Measurements from ENCODE around the gene KCNA10.

The KCNA10 gene

DNA sequence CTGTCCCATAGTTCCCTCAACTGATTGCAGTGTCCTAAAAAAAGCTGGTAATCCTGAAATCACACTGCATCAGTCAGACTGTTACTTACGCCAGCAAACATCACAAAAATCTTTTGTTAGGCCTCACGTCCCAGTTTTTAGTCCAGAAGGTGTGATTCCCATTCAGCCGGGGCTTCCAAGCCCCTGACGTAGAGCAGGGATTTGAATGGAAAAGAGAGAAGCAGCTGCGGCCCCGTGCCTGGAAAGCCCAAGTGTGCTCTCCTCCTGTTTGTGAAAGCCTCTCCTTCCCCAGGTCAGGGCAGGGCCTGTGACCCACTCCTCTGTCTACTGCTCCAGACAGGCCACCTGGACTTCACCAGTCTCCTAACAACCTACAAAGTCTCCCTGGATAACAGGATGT lies 20.7 kb downstream of the KCNA10 start:
- no peak for DNase-seq (ENCODE audit: low read depth in 2 of 2)

DNA sequence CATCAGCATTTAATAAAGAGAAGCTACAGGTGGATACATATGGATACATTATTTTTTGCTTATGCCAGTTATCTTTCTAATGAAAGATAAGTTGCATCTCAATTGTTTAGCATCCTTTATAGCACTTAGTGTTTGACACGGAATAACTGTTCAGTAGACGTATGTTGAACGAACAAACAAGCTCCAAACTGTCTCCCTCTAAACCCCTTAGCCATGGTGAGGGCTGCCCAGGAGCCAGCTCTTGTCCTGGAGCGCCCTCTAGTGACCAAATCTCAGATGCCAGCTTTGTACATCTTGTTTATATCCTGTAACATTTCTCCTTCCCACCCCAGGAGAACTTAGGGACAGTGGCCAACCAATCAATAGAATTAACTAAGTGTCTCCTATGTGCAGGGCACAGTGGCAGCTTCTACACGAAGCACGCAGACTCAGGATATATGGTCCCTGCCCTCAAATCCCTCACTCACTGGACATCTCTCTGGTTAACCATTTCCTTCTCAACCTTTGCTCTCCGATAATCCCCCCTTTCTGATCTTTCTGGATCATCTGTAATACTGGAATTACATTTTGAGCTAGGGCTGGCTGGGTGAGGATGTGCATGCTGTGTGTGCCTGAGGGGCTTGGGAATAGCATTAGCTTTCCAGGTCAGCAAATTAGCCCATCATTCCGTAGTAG lies 22.9 kb downstream of the KCNA10 start:
- DNase-seq (ENCODE audit: low read depth in 2 of 2): peak; percentile 47 to 68

DNA sequence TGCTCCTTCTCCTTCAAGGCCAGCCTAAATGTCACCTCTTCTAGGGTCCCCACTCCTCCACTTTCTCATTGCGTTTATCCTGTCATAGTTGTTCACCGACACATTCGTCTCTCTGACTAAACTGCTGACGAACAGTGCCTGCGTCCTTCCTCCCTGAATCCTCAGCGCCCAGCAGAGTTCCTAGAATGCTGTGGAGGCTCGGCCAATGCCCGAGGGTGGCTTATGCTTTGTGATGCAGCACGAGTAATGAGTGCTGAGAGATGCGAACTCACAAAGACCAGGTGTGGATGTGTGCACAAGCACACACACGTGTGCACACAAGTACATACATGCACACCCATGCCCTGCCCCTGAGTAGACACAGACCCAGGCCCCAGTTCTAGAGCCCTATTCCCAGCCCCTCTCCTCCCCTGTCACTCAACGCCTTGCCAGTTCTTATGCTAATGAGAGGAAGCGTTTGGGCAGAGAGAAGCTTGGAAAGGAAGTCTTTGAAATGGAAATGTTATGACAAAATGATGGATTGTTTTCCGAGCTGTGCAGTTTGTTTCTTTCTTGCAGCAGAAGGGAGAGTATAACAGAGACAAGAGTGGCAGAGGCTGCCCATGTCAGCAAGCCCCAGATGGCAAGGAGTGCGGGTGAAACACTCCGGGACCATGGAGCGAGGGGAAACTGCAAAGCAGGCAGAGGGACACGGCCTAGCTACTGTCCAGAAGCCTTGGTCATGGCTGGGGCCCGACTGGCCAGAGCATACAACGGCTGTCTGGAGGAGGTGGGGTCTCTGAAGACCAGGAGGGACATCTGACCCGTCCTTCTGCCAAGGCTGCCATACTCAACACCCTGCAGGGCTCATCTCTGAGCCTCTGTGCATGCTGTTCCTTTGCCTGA lies 24.2 kb downstream of the KCNA10 start:
- no peak for DNase-seq (ENCODE audit: low read depth in 2 of 2)

DNA sequence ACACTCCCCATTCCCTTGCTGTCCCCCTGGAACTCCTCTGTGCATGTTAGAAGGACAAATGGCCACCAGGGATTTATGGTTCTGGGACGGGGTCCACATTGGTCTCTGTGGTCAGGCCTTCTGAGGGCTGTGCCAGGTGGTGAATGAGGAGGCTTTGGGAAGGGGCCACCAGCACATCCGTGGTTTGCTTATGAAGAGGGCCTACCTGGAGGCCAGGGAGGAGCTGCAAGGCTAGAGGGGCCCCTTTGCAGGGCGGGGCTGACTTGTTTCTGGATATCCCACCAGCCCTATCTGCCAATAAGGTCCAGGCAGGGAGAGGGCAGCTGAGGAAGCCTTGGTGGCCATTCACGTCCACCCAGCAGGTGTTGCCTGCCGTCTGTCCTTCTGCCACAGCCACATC lies 24.9 kb downstream of the KCNA10 start:
- DNase-seq (ENCODE audit: low read depth in 2 of 2): no peak

DNA sequence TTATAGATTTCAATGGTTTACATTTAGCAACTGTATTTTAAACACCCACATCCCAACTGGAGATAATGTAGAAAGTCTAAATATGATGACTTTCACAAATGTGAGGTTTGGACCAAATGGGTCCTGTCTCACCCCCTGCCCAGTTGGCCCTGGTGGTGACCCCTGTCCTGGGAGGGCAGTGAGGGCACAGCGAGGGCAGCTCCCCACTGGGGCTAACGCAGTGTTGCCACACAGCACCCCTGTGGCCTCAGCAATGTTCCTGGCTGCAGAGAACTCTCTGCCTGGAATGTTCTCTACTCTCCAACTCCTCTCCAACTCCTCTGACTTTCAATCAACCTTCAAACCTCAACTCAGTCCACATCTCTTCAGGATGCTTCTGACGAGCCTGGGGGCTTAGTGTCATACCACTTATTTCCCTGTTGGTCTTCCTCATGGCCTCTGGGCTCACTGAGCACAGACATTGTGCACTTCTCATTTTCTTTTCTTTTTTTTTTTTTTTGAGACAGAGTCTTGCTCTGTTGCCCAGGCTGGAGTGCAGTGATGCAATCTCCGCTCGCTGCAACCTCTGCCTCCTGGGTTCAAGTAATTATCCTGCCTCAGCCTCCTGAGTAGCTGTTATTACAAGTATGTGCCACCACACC lies 25.8 kb downstream of the KCNA10 start:
- no peak for DNase-seq (ENCODE audit: low read depth in 2 of 2)

DNA sequence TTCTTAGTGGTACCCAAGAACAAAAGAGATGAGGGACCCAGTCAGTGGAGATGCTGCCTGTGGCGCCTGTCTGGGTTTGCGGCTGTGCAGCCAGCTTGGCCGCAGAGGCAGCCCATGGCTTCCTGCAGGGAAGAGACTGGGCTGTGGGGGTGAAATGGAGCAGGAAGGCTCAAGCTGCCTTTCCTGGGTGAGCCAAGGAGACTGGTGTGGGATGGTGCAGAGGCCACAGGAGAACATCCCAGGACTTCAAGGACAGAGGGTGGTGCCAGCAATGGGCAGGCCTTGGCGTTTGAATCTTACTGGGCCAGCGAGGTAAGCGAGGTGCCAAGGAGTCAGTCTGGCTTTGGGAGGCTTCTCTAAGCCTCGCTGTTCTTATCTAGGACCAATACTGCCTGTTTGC lies 26.4 kb downstream of the KCNA10 start:
- DNase-seq (ENCODE audit: low read depth in 2 of 2): no peak

DNA sequence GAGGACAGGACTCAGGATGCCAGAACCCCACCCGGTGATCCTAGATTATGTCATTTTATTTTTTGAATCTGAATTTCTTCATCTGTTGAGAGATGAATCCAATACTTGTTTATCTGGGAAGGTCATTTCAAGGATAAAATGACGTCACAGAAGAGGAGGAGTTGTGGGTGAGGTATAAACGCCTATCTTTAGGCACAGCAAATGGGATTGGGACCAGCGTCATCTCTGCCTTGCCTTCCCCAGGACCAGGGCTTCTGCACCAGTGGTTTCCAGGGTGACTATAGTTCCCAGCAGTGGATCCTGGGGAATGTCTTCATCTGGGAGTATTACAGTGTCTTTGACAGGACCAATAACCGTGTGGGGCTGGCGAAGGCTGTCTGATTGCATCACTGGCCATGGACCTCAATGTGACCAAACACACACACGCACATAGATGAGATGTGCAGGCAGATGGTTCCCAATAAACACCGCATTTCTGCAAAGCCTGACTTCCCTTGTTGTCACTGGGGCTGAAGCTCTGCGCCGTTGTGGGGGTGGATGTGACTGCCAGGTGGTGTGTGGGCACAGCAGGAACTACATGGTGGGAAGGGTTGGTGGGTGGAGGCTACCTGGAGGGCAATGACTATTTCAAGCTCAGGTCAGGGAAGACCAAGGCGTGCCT lies 28.1 kb downstream of the KCNA10 start:
- no peak for DNase-seq (ENCODE audit: low read depth in 2 of 2)

DNA sequence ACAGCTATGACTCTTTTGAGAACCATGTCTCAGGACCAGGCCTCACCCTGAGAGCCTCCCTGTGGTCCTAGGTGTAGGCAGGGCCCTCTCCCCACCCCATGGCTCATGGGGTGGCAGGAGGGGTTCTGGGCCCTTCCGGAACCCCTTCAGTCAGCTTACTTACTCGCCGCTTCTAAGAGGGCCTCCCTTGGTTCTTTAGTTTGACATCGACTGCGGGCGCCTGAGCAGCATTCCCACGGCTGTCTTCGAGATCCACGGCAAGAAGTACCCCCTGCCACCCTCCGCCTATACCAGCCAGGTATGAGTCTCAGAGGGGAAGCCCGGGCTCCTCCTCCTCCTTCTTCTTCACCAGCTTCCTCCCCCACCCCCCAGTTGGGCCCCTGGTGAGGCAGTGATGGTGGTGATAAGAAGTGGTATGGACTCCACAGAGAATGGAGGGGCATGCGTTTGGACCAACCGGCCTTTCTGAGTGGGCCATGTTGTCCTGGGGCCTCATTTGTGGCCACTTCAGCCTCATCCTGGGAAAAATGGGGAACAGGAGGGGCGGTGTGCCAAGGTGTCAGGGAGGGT lies 28.9 kb downstream of the KCNA10 start:
- DNase-seq (ENCODE audit: low read depth in 2 of 2): no peak

DNA sequence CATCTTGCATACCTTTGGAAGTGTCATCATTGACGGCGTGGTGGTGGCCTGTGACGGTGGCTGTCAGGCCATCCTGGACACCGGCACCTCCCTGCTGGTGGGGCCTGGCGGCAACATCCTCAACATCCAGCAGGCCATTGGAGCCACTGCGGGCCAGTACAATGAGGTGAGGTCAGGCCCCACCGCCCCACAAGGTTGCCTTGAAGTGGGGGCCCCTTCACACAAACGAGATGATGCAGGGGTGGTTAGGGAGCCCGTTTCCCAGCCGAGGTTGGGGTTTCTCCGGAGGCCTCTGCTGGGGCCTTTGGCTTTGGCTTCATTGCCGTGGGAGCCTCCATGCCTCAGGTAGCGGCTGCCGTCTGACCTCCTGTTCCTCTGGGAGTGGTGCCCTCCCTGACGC lies 29.6 kb downstream of the KCNA10 start:
- no peak for DNase-seq (ENCODE audit: low read depth in 2 of 2)

DNA sequence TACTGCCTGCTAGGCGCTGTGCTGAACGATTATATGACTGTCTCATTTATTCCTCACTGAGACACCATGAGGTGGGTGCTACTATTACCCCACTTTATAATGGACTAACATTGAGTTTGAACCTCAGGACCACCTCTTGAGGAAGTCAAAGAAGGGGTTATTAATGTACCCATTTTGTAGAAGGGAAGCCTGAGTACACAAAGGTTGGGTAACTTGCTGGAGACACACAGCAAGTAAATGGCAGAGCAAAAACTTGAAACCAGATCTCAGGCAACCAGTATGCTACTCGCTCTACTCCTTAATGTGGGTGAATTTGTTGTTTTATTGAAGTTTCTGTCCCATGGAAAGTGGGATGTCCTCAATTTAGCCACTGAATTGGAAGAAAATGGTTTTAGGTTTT lies 30.1 kb downstream of the KCNA10 start:
- DNase-seq (ENCODE audit: low read depth in 2 of 2): no peak

DNA sequence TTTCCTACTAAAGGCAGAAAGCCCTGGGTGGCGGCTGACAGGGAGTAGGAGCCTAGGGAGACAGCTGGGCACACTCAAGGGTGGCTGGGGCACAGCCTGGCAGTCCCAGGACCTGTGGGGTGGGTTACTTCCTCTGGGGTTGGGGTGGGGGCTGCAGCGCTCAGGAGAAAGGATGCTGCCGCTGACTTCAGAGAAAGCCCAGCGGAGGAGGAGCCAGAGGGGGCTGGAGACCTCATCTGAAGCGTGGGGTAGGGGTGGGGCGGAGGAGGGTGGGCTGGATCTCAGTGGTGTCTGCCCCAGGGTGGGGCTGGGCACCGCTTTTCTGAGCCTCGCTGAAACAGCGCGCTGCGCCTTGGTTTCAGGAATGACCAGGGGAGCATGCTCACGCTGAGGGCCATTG lies 30.8 kb downstream of the KCNA10 start:
- DNase-seq (ENCODE audit: low read depth in 2 of 2): no peak

DNA sequence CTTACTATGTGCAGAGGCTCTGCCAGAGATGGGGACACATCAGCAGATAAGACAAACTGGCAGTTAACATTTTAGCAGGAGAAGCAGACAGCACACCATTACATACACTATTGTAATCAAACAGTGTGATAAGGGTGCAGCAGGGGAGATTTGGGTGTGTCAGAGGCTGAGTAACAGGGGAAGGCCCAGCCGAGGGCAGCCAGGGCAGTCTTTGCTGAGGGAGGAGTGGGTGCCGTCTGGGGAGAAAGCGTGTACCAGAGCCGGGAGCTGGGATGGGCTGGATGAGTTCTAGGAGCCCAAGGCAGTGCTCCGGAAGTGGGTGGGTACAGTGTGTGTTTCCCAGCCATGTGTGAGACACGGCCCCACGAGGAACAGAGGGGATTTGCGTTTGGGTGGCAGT lies 31.2 kb downstream of the KCNA10 start:
- DNase-seq (ENCODE audit: low read depth in 2 of 2): no peak

DNA sequence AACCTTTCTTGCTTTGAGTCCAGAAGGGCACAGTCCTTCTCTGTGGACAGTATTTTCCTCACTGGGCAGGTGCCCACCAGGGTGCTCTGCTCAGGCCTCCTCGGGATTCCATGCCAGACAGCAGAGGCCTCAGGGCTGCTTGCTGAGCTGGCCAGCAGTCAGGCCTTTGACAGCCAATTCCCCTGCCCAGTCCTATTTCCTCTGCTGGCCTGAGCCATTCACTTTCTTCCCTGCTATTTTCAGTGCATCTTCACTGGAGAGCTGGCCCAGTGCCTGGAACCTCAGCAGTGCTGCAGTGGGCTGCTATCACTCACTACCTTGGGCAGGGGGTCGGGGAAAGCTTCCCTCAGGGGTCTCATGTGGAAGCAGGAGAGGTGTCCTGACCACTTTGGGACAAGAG lies 33.2 kb downstream of the KCNA10 start:
- DNase-seq (ENCODE audit: low read depth in 2 of 2): no peak

DNA sequence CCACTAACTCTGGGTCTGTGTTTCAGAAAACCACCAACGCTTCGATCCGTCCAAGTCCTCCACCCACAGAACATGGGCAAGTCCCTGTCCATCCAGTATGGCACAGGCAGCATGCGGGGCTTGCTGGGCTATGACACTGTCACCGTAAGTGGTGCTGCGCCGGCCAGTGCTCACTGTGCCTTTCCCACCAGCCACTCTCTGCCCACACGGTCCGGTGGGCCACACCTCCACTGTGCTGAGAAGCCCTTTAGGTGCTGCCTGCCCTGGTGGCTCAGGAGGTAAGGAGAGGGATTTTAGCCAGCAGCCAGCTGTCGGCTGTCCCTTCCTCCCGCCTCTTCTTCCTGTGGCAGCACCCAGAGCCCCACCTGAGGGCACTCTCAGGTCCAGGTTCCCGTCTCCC lies 34.2 kb downstream of the KCNA10 start:
- DNase-seq (ENCODE audit: low read depth in 2 of 2): no peak

DNA sequence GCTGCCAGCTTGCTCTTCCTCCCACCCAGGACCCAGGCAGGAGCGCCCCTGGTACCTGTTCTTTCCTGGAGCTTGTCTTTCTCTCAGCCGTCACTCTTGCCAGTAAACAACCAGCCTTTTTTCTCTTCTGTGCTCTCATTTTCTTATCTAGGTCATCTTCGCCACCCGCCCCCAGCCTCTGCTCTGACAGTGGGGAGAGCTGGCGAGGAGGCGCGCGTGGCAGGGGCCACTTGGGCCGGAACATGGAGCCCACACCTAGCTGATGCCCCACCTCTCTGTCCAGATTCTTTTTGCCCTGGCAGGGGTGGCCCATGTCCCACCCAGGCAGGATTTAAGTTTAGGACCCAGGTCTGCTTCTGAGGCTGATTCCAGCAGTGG lies 35.7 kb downstream of the KCNA10 start:
- no peak for DNase-seq (ENCODE audit: low read depth in 2 of 2)

DNA sequence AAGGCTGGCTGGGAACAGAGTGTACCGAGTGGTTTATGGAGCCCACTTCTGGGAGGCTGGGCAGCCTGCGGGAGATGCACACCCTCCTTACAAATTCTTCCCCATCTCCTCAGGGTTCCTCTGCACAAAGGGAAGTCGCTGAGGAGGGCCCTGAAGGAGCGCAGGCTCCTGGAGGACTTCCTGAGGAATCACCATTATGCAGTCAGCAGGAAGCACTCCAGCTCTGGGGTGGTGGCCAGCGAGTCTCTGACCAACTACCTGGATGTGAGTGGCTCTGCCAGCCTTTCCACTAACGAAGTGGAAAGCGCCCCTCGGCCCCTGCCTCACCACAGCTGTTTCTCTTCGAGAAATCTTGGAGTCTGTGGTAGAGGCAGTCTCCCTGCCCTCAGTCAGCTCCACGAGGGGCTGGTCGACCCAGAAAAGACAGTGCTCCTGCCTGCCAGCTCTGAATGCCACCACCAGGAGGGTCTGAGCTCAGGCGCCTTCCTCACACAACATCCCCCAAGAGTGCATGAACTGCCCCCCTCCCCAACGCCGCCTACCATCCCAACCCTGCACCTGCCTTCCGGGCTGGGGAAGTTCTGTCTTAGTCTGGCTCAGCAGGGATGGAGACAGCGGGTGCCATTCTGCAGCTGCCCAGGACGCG lies 36.2 kb downstream of the KCNA10 start:
- DNase-seq (ENCODE audit: low read depth in 2 of 2): no peak

DNA sequence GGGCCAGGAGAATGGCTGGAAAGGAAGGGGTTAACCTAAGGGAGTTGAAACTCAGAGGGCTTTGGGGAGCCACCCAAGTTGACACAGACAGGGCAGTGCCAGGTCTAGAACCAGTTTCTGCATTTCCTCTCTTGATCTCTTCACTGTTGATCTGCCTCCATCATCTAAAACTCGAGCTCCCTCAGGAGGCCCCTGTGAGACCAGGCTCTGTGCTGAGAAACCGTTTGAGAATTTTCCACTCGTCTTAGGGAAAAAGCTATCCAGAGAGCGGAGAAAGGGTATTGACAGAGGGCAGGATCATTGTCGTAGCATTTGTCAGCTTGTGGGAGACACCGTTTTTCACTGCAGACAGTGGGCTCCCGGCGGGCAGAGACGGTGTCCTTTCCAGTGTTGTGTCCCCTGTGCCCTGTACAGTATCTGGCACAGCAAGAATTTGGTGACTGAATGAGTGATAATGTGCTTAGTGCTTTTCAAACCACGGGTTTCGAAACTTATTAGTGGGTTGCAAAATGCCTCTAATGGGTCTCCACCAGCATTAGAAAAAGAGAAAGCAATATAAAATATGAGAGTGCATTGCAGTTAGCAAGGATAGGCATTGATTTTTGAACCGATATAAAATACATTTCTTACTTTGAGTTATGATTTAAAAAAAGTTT lies 36.9 kb downstream of the KCNA10 start:
- no peak for DNase-seq (ENCODE audit: low read depth in 2 of 2)

DNA sequence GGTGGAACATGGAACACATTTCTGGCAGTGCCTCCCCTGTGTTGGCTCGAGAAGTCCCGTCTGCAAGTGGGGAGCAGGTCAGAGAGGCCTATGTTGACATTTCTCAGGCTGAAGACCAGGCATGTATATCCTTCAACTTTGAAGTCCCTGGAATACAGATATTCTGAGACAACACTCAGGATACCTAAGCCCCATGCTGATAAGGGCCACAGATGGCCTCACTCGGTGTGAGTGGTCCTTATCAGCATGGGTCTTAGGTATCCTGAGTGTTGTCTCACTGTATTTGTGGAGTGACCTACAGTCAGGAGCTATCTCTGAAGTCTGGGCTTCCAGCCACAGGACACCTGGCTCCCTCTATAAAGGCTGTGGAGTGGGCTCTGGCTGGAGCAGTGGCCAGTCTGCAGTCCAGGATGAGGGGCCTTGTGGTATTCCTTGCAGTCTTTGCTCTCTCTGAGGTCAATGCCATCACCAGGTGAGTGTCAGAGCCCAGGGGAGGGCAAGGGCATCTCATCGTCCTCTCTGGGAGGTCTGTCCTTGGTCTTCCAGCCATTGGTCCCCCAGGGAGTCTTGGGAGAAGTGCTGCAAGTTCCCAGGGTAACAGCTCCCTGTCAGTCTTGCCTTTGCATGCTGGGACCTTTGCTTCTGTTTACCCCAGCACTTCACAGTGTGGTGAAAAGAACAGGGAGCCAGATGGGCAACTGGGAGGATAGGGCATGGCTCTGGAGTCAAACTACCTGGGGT lies 38.4 kb downstream of the KCNA10 start:
- DNase-seq (ENCODE audit: low read depth in 2 of 2): no peak

DNA sequence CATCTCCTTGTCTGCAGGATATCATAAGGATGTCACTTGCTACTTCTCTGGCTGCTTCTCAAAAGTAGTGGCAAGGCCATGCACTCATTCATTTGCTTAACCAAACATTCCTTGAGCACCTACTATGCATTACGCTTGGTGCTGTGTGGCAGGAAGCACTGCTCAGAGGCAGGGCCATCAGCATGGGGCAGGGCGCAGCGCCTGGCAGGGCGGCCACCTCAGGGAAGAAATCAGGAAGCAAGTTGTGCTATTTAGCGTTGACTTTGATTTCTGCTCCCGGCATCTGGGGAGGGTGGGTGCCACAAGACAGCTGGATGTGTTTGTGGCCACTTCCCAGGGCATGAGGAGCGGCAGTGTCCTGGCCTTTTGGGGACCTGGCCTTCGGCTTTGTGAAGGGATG lies 40.1 kb downstream of the KCNA10 start:
- DNase-seq (ENCODE audit: low read depth in 2 of 2): no peak

DNA sequence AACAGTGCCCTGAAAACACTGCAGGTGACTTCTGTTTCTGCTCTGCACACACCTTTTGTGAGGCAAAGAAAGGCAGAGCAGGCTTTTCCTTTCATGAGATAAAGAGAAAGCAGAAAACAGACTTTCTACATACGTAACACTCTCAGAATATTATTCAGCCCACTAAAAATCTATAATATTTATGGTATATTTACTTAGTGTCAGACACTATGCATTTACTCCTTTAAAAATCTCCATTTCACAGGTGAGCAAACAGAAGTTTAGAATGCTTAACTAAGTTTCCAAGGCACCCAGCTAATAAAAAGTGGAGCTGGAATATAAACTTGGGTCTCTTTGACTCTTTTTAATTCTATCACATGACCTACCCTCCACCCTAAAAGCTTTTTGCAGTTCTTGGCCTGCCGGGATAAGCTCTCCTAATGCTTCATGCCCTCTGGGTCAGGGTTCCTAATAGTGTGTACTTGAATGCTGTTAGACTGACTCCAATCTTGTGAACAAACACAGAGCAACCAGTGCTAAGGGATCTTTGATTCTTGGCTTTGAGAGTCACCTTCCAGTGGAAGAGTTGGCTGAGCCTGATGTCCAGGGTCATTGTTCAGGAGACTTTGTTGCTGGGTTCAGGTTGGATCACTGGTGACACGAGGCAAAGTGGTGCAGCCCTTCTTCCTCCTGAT lies 40.9 kb downstream of the KCNA10 start:
- no peak for DNase-seq (ENCODE audit: low read depth in 2 of 2)
